MCF 10A (cell line): ENCODE measurements around the gene CFAP299. TPM values are rescaled to one million over a fixed set of nuclear protein-coding genes. Genes with fewer than 3 reads are reported as not detected.
A peak's percentile ranks its signal among the peaks of the same experiment; 100 is the strongest.

Source experiments
- BruUV-seq: library from RNA; stranded (reverse); fragments of 400-500 nt; replicated peaks from 2 replicates; lab custom pipeline; 2021; lab: Mats Ljungman, UMichigan
- CTCF ChIA-PET: fragments of 300-600 bp; sonication (Branson Sonifier 250); formaldehyde crosslinking; extraction: SDS; loops from one replicate; lab custom pipeline; 2021; ENCODE audit warnings: antibody characterized with exemption, inconsistent platforms; lab: Yijun Ruan, JAX
- POLR2A ChIA-PET: fragments of 300-600, 350-650 bp; sonication (Branson Sonifier 250); formaldehyde crosslinking; extraction: SDS; loops from one replicate; lab custom pipeline; 2020; ENCODE audit warnings: antibody characterized with exemption, inconsistent platforms; lab: Yijun Ruan, JAX
- DNase-seq: peaks from one replicate; pipeline ENCODE4 v3.0.0-alpha.2; 2018; ENCODE audit not compliant: unreplicated experiment
- H3K27ac Mint-ChIP-seq: one replicate; pipeline ENCODE4 v1.8.0; 2022; ENCODE audit warnings: mild to moderate bottlenecking, low read depth, mixed read lengths; ENCODE audit not compliant: unreplicated experiment
- H3K27me3 Mint-ChIP-seq: one replicate; pipeline ENCODE4 v1.8.0; 2022; ENCODE audit warnings: mixed read lengths; ENCODE audit not compliant: insufficient read depth, unreplicated experiment
- H3K36me3 Mint-ChIP-seq: one replicate; pipeline ENCODE4 v1.8.0; 2022; ENCODE audit warnings: mild to moderate bottlenecking, moderate library complexity, mixed read lengths; ENCODE audit not compliant: insufficient read depth, unreplicated experiment
- H3K4me1 Mint-ChIP-seq: one replicate; pipeline ENCODE4 v1.8.0; 2022; ENCODE audit warnings: mixed read lengths; ENCODE audit not compliant: insufficient read depth, unreplicated experiment
- H3K4me3 Mint-ChIP-seq: one replicate; pipeline ENCODE4 v1.8.0; 2022; ENCODE audit warnings: mild to moderate bottlenecking, moderate library complexity, mixed read lengths; ENCODE audit not compliant: unreplicated experiment
- H3K9me3 Mint-ChIP-seq: one replicate; pipeline ENCODE4 v1.8.0; 2022; ENCODE audit warnings: mixed read lengths; ENCODE audit not compliant: unreplicated experiment
- CTCF ChIP-seq: fragments of 200-600 bp; IDR thresholded peaks from one replicate; pipeline ENCODE4 v1.8.0; 2022; ENCODE audit warnings: antibody characterized with exemption, mild to moderate bottlenecking; ENCODE audit not compliant: unreplicated experiment
- intact Hi-C: fragments of 100-400 bp; cut with micrococcal nuclease; formaldehyde crosslinking; loops from 2 replicates; pipeline ENCODE4 v1.14.1; 2022
- total RNA-seq: library from RNA; stranded (reverse); gene quantifications from 2 replicates; pipeline ENCODE4 v1.2.3, GENCODE V29; 2022

CFAP299 gene
- total RNA-seq, 1 experiment from 2014 or later, result 0.33 TPM

- BruUV-seq, result no TSS peak
- DNase-seq, result no peak
- TF ChIP-seq CTCF, result no peak
- ChIA-PET CTCF (no interaction called here), POLR2A (interaction anchor here (0.6 to 1.3 kb wide), 2 partner anchors 30 to 352 kb away, joined by 3 to 5 read pairs; no protein-coding TSS in a partner anchor)
- intact Hi-C loops, result no loop called here
- no peaks in the 10 kb centered on the region for H3K36me3 Mint-ChIP-seq
- H3K27me3 Mint-ChIP-seq, result no peaks in the 10 kb centered on the region
- H3K4me1 Mint-ChIP-seq, result no peaks in the 10 kb centered on the region
- H3K4me3 Mint-ChIP-seq, result no peak overlapping the region
- no peak overlapping the region for H3K27ac Mint-ChIP-seq
- H3K9me3 Mint-ChIP-seq, result no peaks in the 10 kb centered on the region
Measured at GRCh38 chr4:80956421-80956820, 620.9 kb downstream of the CFAP299 start.

GRCh38 chr4:80963051-80963450 lies 627.5 kb downstream of the CFAP299 start:
- H3K9me3 Mint-ChIP-seq, result no peaks in the 10 kb centered on the region
- no peaks in the 10 kb centered on the region for H3K4me1 Mint-ChIP-seq
- intact Hi-C loops, result no loop called here
- no peaks in the 10 kb centered on the region for H3K36me3 Mint-ChIP-seq
- no peaks in the 10 kb centered on the region for H3K27me3 Mint-ChIP-seq
- no peak overlapping the region for H3K27ac Mint-ChIP-seq
- no TSS peak for BruUV-seq
- ChIA-PET POLR2A (interaction anchor here (0.6 to 1.0 kb wide), 3 partner anchors 41 to 1467 kb away, joined by 3 read pairs; no protein-coding TSS in a partner anchor), CTCF (interaction anchor here (0.6 to 1.2 kb wide), 3 partner anchors 415 to 1006 kb away, joined by 3 to 6 read pairs (median 4); no protein-coding TSS in a partner anchor)
- H3K4me3 Mint-ChIP-seq, result no peak overlapping the region
- DNase-seq, result peak; percentile 27
- no peak for TF ChIP-seq CTCF

- no TSS peak for BruUV-seq
- ChIA-PET POLR2A (no interaction called here), CTCF (no interaction called here)
- Mint-ChIP-seq H3K4me1 (peaks cover 5% of the 10 kb centered on the region), H3K36me3 (no peaks in the 10 kb centered on the region), H3K27me3 (no peaks in the 10 kb centered on the region), H3K9me3 (no peaks in the 10 kb centered on the region), H3K4me3 (no peak overlapping the region), H3K27ac (no peak overlapping the region)
- TF ChIP-seq CTCF, result no peak
- no peak for DNase-seq
- intact Hi-C loops, result no loop called here
Measured at GRCh38 chr4:80967346-80967745, 631.8 kb downstream of the CFAP299 start.

- ChIA-PET CTCF (interaction anchor here (3.4 kb wide), 1 partner anchor 10 kb away, joined by 9 read pairs; no protein-coding TSS in a partner anchor), POLR2A (no interaction called here)
- no peaks in the 10 kb centered on the region for H3K36me3 Mint-ChIP-seq
- H3K9me3 Mint-ChIP-seq, result no peaks in the 10 kb centered on the region
- DNase-seq, result no peak
- H3K4me1 Mint-ChIP-seq, result no peaks in the 10 kb centered on the region
- TF ChIP-seq CTCF, result no peak
- no peak overlapping the region for H3K4me3 Mint-ChIP-seq
- intact Hi-C loops, result no loop called here
- H3K27me3 Mint-ChIP-seq, result no peaks in the 10 kb centered on the region
- no peak overlapping the region for H3K27ac Mint-ChIP-seq
- no TSS peak for BruUV-seq
Measured at GRCh38 chr4:80980239-80980638, 644.7 kb downstream of the CFAP299 start.
